SK-N-SH (cell line): ENCODE measurements around the gene NUP88. TPM values are rescaled to one million over a fixed set of nuclear protein-coding genes. Genes with fewer than 3 reads are reported as not detected.
A peak's percentile ranks its signal among the peaks of the same experiment; 100 is the strongest.

Source experiments
- CTCF ChIA-PET: fragments of 300-600, 350-600 bp; formaldehyde crosslinking; extraction: SDS; loops from one replicate; lab custom pipeline; 2021; lab: Yijun Ruan, JAX
- POLR2A ChIA-PET: fragments of 350-600 bp; sonication (Branson Sonifier 250); formaldehyde crosslinking; extraction: SDS; loops from one replicate; lab custom pipeline; 2020; ENCODE audit warnings: antibody characterized with exemption, inconsistent platforms; lab: Yijun Ruan, JAX
- DNase-seq: peaks from one replicate; pipeline ENCODE4 v3.0.0; 2012
- H2AFZ ChIP-seq: fragments of 200-600 bp; sonication (generic); 2 replicates; pipeline ENCODE4 v1.8.1; 2016; ENCODE audit warnings: antibody characterized with exemption, mild to moderate bottlenecking, low read depth
- H3F3A ChIP-seq: fragments of 200-600 bp; sonication (generic); replicated peaks from 2 replicates; pipeline ENCODE3; 2016; ENCODE audit warnings: antibody characterized with exemption, mild to moderate bottlenecking; ENCODE audit not compliant: insufficient read depth
- H3K27ac ChIP-seq, 2 experiments: fragments of 200-500 bp in 1 of 2; fragments of 200-600 bp in 1 of 2; sonication (Bioruptor generic) in 1 of 2; sonication (generic), shearing (Covaris generic) in 1 of 2; 2 replicates each; pipeline versions ENCODE4 v1.5.1 to v1.6.1; 2014 to 2016; ENCODE audit warnings: low read depth in 2 of 2, inconsistent platforms in 1 of 2, low read length in 1 of 2, mild to moderate bottlenecking in 1 of 2, mixed read lengths in 1 of 2
- H3K27me3 ChIP-seq: fragments of 200-600 bp; sonication (generic), shearing (Covaris generic); 2 replicates; pipeline ENCODE4 v1.6.1; 2016; ENCODE audit warnings: mixed run types; ENCODE audit not compliant: insufficient read depth
- H3K36me3 ChIP-seq, 2 experiments: fragments of 200-500 bp in 1 of 2; fragments of 200-600 bp in 1 of 2; sonication (Bioruptor generic) in 1 of 2; sonication (generic) in 1 of 2; replicated peaks in 1 of 2; 2 replicates each; pipeline versions ENCODE3 to v1.5.1; 2014 to 2016; ENCODE audit warnings: low read length in 1 of 2, mild to moderate bottlenecking in 1 of 2; ENCODE audit not compliant: insufficient read depth in 2 of 2, control insufficient read depth in 1 of 2
- H3K4me1 ChIP-seq, 2 experiments: fragments of 200-500 bp in 1 of 2; fragments of 200-600 bp in 1 of 2; sonication (Bioruptor generic) in 1 of 2; sonication (generic), shearing (Covaris generic) in 1 of 2; 2 replicates each; pipeline versions ENCODE4 v1.5.1 to v1.6.1; 2014 to 2016; ENCODE audit warnings: low read depth in 1 of 2, low read length in 1 of 2, mixed run types in 1 of 2; ENCODE audit not compliant: insufficient read depth in 2 of 2, control insufficient read depth in 1 of 2
- H3K4me2 ChIP-seq: fragments of 200-600 bp; sonication (generic), shearing (Covaris generic); 2 replicates; pipeline ENCODE4 v1.6.1; 2017; ENCODE audit warnings: mixed run types
- H3K4me3 ChIP-seq, 2 experiments: fragments of 200-500 bp in 1 of 2; fragments of 200-600 bp in 1 of 2; sonication (Bioruptor generic) in 1 of 2; sonication (generic), shearing (Covaris generic) in 1 of 2; 2 replicates each; pipeline versions ENCODE4 v1.5.1 to v1.8.1; 2014 to 2016; ENCODE audit warnings: low read depth in 2 of 2, inconsistent platforms in 1 of 2, low read length in 1 of 2, mild to moderate bottlenecking in 1 of 2, mixed read lengths in 1 of 2, moderate library complexity in 1 of 2
- H3K79me2 ChIP-seq: fragments of 200-600 bp; sonication (generic); 2 replicates; pipeline ENCODE4 v1.8.1; 2017; ENCODE audit warnings: mild to moderate bottlenecking; ENCODE audit not compliant: insufficient read depth
- H3K9ac ChIP-seq: fragments of 200-600 bp; sonication (generic); 2 replicates; pipeline ENCODE4 v1.6.1; 2017; ENCODE audit warnings: mixed run types
- H3K9me2 ChIP-seq: fragments of 200-600 bp; sonication (generic); 2 replicates; pipeline ENCODE4 v1.6.1; 2017; ENCODE audit warnings: mixed run types
- H3K9me3 ChIP-seq: fragments of 200-600 bp; sonication (generic); 2 replicates; pipeline ENCODE4 v1.6.1; 2017; ENCODE audit warnings: mixed run types, mild to moderate bottlenecking, moderate library complexity
- H4K20me1 ChIP-seq: fragments of 200-600 bp; sonication (generic); 2 replicates; pipeline ENCODE4 v1.6.1; 2017; ENCODE audit warnings: mild to moderate bottlenecking, mixed run types; ENCODE audit not compliant: insufficient read depth
- CHD2 ChIP-seq: fragments of 150-350 bp; IDR thresholded peaks from 2 replicates; pipeline ENCODE4 v1.6.1; 2018; ENCODE audit warnings: low read length; ENCODE audit not compliant: partially characterized antibody
- CTCF ChIP-seq: fragments of 200-600 bp; sonication (generic); IDR thresholded peaks from 2 replicates; pipeline ENCODE4 v1.6.1; 2017; ENCODE audit warnings: antibody characterized with exemption, mild to moderate bottlenecking, moderate library complexity
- ELF1 ChIP-seq: IDR thresholded peaks from 2 replicates; pipeline ENCODE4 v1.4.0; 2012
- EZH2phosphoT487 ChIP-seq: fragments of 200-600 bp; sonication (generic); IDR thresholded peaks from 2 replicates; pipeline ENCODE4 v1.6.1; 2017; ENCODE audit warnings: low read depth, mixed run types, mild to moderate bottlenecking, antibody characterized with exemption, moderate library complexity, borderline replicate concordance
- FOSL2 ChIP-seq: IDR thresholded peaks from 2 replicates; pipeline ENCODE4 v1.4.0; 2012; ENCODE audit warnings: low read depth, mild to moderate bottlenecking, moderate library complexity, borderline replicate concordance
- FOXJ3 ChIP-seq: sonication (generic); formaldehyde crosslinking; IDR thresholded peaks from 2 replicates; pipeline ENCODE4 v1.5.1; 2020; ENCODE audit warnings: mild to moderate bottlenecking, missing genetic modification reagents
- FOXM1 ChIP-seq: IDR thresholded peaks from 2 replicates; pipeline ENCODE4 v1.4.0; 2012; ENCODE audit warnings: low read depth, mild to moderate bottlenecking
- GABPA ChIP-seq: IDR thresholded peaks from 2 replicates; pipeline ENCODE4 v1.4.0; 2012; ENCODE audit warnings: low read depth, mild to moderate bottlenecking
- JUND ChIP-seq: IDR thresholded peaks from 2 replicates; pipeline ENCODE4 v1.4.0; 2012
- MEF2A ChIP-seq: IDR thresholded peaks from 2 replicates; pipeline ENCODE4 v1.4.0; 2012; ENCODE audit warnings: low read depth, borderline replicate concordance
- MXI1 ChIP-seq: IDR thresholded peaks from 2 replicates; pipeline ENCODE4 v1.6.1; 2012; ENCODE audit warnings: mild to moderate bottlenecking, low read depth, low read length, improper control_type of control experiment
- NRF1 ChIP-seq: IDR thresholded peaks from 2 replicates; pipeline ENCODE4 v1.6.1; 2012; ENCODE audit warnings: low read depth, mild to moderate bottlenecking, low read length
- PBX3 ChIP-seq: IDR thresholded peaks from 2 replicates; pipeline ENCODE4; 2012
- POLR2AphosphoS5 ChIP-seq: IDR thresholded peaks from 2 replicates; pipeline ENCODE4 v1.6.1; 2012; ENCODE audit warnings: low read depth, low read length
- RAD21 ChIP-seq: IDR thresholded peaks from 2 replicates; pipeline ENCODE4 v1.6.1; 2012; ENCODE audit warnings: mild to moderate bottlenecking, low read length
- REST ChIP-seq: IDR thresholded peaks from 2 replicates; pipeline ENCODE4 v1.6.1; 2012; ENCODE audit warnings: mild to moderate bottlenecking, low read depth, low read length, moderate library complexity
- RXRA ChIP-seq: IDR thresholded peaks from 2 replicates; pipeline ENCODE4 v1.4.0; 2012; ENCODE audit warnings: low read depth, mild to moderate bottlenecking, borderline replicate concordance
- SIN3A ChIP-seq: IDR thresholded peaks from 2 replicates; pipeline ENCODE4 v1.6.1; 2012; ENCODE audit warnings: low read depth, mild to moderate bottlenecking, low read length, moderate library complexity, borderline replicate concordance
- TCF12 ChIP-seq: IDR thresholded peaks from 2 replicates; pipeline ENCODE4 v1.4.0; 2012
- USF1 ChIP-seq: IDR thresholded peaks from 2 replicates; pipeline ENCODE4 v1.4.0; 2012; ENCODE audit warnings: low read depth, borderline replicate concordance
- YY1 ChIP-seq: IDR thresholded peaks from 2 replicates; pipeline ENCODE4 v1.4.0; 2012; ENCODE audit warnings: low read depth, mild to moderate bottlenecking
- WGBS: methylation state at CpG from one replicate; pipeline ENCODE4 v1.1.6; 2017; ENCODE audit warnings: low lambda C conversion rate; 5-methylcytosine and 5-hydroxymethylcytosine counted together
- polyA plus RNA-seq, 3 experiments: library from polyadenylated mRNA; depleted of rRNA; stranded (reverse); fragments of >200 nt; gene quantifications; 2 replicates each; pipeline ENCODE4 v1.2.3, GENCODE V29; 2012

The NUP88 gene
- polyA plus RNA-seq, 1 of the 3 experiments (the other 2 are of a cell fraction) = 54.1 TPM

- TF ChIP-seq REST (no peak), USF1 (no peak), EZH2phosphoT487 (no peak), ELF1 (peak; percentile 87), CHD2 (no peak), FOSL2 (no peak), RAD21 (no peak), FOXJ3 (CRISPR knock-in tag) (no peak), SIN3A (0 out of 2 replicates have a peak, but pooled peaks have one; percentile 48), POLR2AphosphoS5 (peak; percentile 96), NRF1 (no peak), GABPA (peak; percentile 59)
Measured at GRCh38 chr17:5419959-5420653, 644 bp upstream of the NUP88 start, which contains the start of gene RPAIN (continued).

- CTCF ChIA-PET = interaction anchor here (0.8 to 2.5 kb wide), 2 partner anchors 18 to 20 kb away, joined by 4 to 12 read pairs; partner anchors contain the start of gene C1QBP
- peaks cover 73% of the 10 kb centered on the region for H3K79me2 ChIP-seq
- TF ChIP-seq RXRA (no peak), CHD2 (no peak), CTCF (no peak), FOXM1 (no peak), MEF2A (no peak), MXI1 (no peak), RAD21 (no peak), YY1 (no peak), JUND (no peak), TCF12 (no peak), PBX3 (no peak)
- H3K4me2 ChIP-seq = peak overlapping the region; percentile 93
- no peak for DNase-seq
- POLR2A ChIA-PET = interaction anchor here (0.7 to 1.3 kb wide), 9 partner anchors 8 to 623 kb away, joined by 3 to 9 read pairs (median 5); partner anchors contain the start of genes C1QBP, DERL2, DHX33 and MIS12
- no peaks in the 10 kb centered on the region for H3K27me3 ChIP-seq
- peak overlapping the region; percentile 87 to 100 for H3K4me3 ChIP-seq
- H3F3A ChIP-seq = peaks cover 15% of the 10 kb centered on the region
- peak overlapping the region; percentile 68 to 76; a peak in 3 of 4 replicates for H3K27ac ChIP-seq
- H3K9me3 ChIP-seq = no peaks in the 10 kb centered on the region
- peak overlapping the region; percentile 86 for H3K9ac ChIP-seq
- no peaks in the 10 kb centered on the region for H4K20me1 ChIP-seq
- no peaks in the 10 kb centered on the region for H3K9me2 ChIP-seq
- peaks cover 6 to 22% of the 10 kb centered on the region in 2 experiments for H3K4me1 ChIP-seq
- H2AFZ ChIP-seq = peak overlapping the region; percentile 86
- peaks cover 32 to 53% of the 10 kb centered on the region in 2 experiments for H3K36me3 ChIP-seq
- WGBS = 1% methylated on average over 26 of the region's 26 CpGs
Measured at GRCh38 chr17:5418858-5419355, 555 bp downstream of the NUP88 start.
